HCT116 (cell line): Measurements from ENCODE around the gene C20orf204. TPM values are rescaled to one million over a fixed set of nuclear protein-coding genes. Genes with fewer than 3 reads are reported as not detected.

Source experiments
- ATAC-seq: fragments of 200-7000 bp; cut with Tn5 transposase; 2 replicates; pipeline ENCODE4 v1.9.1; 2020; ENCODE audit warnings: mild to moderate bottlenecking, moderate library complexity
- BruUV-seq: library from RNA; stranded (reverse); fragments of 400-500 nt; replicated peaks from 2 replicates; lab custom pipeline; 2021; lab: Mats Ljungman, UMichigan
- CTCF ChIA-PET: fragments of 300-600 bp; sonication (Branson Sonifier 250); formaldehyde crosslinking; loops from one replicate; lab custom pipeline; 2021; ENCODE audit warnings: antibody characterized with exemption; lab: Charles Lee
- POLR2A ChIA-PET: fragments of 300-600, 350-600 bp; sonication (Branson Sonifier 250); formaldehyde crosslinking; loops from one replicate; lab custom pipeline; 2021; ENCODE audit warnings: antibody characterized with exemption; lab: Charles Lee
- RAD21 ChIA-PET, 2 experiments: fragments of 300-600 bp; sonication (Branson Sonifier 250); formaldehyde crosslinking; loops; one replicate each; lab custom pipeline; 2023; ENCODE audit warnings: low total read pairs in 2 of 2; ENCODE audit not compliant: uncharacterized antibody in 2 of 2, unreplicated experiment in 2 of 2, low non-redundant PET in 1 of 2; lab: Charles Lee
- DNase-seq: peaks from one replicate; pipeline ENCODE4 v3.0.0-alpha.2; 2010; ENCODE audit warnings: low read depth, low spot score
- H2AFZ ChIP-seq: fragments of 200-600 bp; shearing (Covaris generic), sonication (generic); 2 replicates; pipeline ENCODE4 v1.6.1; 2017; ENCODE audit warnings: low read depth, mixed run types, mixed read lengths, antibody characterized with exemption, low read length; ENCODE audit not compliant: poor library complexity, severe bottlenecking
- H3K27ac ChIP-seq: 2 replicates; pipeline ENCODE4 v1.5.1; 2012; ENCODE audit warnings: low read depth, low read length
- H3K27me3 ChIP-seq: fragments of 200-600 bp; sonication (generic); 2 replicates; pipeline ENCODE4 v1.6.1; 2016; ENCODE audit warnings: mixed run types, low read length, mixed read lengths; ENCODE audit not compliant: insufficient read depth
- H3K36me3 ChIP-seq, 2 experiments: fragments of 200-500 bp in 1 of 2; fragments of 200-600 bp in 1 of 2; sonication (Bioruptor generic) in 1 of 2; sonication (generic) in 1 of 2; 2 replicates each; pipeline versions ENCODE4 v1.5.1 to v1.6.1; 2014 to 2016; ENCODE audit warnings: low read length in 2 of 2, inconsistent platforms in 1 of 2, mixed read lengths in 1 of 2, mixed run types in 1 of 2; ENCODE audit not compliant: insufficient read depth in 2 of 2, control insufficient read depth in 1 of 2
- H3K4me1 ChIP-seq, 2 experiments: fragments of 200-600 bp in 1 of 2; sonication (generic) in 1 of 2; 2 replicates each; pipeline versions ENCODE4 v1.5.1 to v1.6.1; 2012 to 2017; ENCODE audit warnings: low read length in 2 of 2, inconsistent platforms in 1 of 2, mild to moderate bottlenecking in 1 of 2, mixed read lengths in 1 of 2, mixed run types in 1 of 2, moderate library complexity in 1 of 2; ENCODE audit not compliant: insufficient read depth in 2 of 2, control insufficient read depth in 1 of 2
- H3K4me2 ChIP-seq: fragments of 200-600 bp; sonication (generic); 2 replicates; pipeline ENCODE4 v1.6.1; 2017; ENCODE audit warnings: mixed run types, low read length, mixed read lengths
- H3K4me3 ChIP-seq, 2 experiments: fragments of 200-600 bp in 1 of 2; sonication (generic) in 1 of 2; replicated peaks in 1 of 2; 2 replicates each; pipeline ENCODE4 v1.5.1; 2011 to 2016; ENCODE audit warnings: low read length in 2 of 2, control low read depth in 1 of 2, low read depth in 1 of 2, mild to moderate bottlenecking in 1 of 2, mixed read lengths in 1 of 2, mixed run types in 1 of 2
- H3K79me2 ChIP-seq: fragments of 200-600 bp; sonication (generic); 2 replicates; pipeline ENCODE4 v1.6.1; 2017; ENCODE audit warnings: mild to moderate bottlenecking, mixed run types, low read length, moderate library complexity, mixed read lengths; ENCODE audit not compliant: insufficient read depth
- H3K9ac ChIP-seq: fragments of 200-600 bp; sonication (generic); 2 replicates; pipeline ENCODE4 v1.6.1; 2016; ENCODE audit warnings: low read length, mixed read lengths
- H3K9me2 ChIP-seq: fragments of 200-600 bp; sonication (generic), shearing (Covaris generic); 2 replicates; pipeline ENCODE4 v1.6.1; 2017; ENCODE audit warnings: mixed run types, mild to moderate bottlenecking, moderate library complexity; ENCODE audit not compliant: insufficient read depth
- H3K9me3 ChIP-seq, 2 experiments: fragments of 200-500 bp in 1 of 2; fragments of 200-600 bp in 1 of 2; sonication (Bioruptor generic) in 1 of 2; sonication (generic) in 1 of 2; 2 replicates each; pipeline ENCODE4 v1.6.1; 2014 to 2017; ENCODE audit warnings: low read length in 2 of 2, mixed read lengths in 2 of 2, inconsistent platforms in 1 of 2, low read depth in 1 of 2, mild to moderate bottlenecking in 1 of 2, mixed run types in 1 of 2, moderate library complexity in 1 of 2; ENCODE audit not compliant: control insufficient read depth in 1 of 2, insufficient read depth in 1 of 2
- H4K20me1 ChIP-seq: fragments of 200-600 bp; sonication (generic), shearing (Covaris generic); 2 replicates; pipeline ENCODE4 v1.6.1; 2017; ENCODE audit warnings: mixed run types, mild to moderate bottlenecking, moderate library complexity; ENCODE audit not compliant: insufficient read depth
- ATF3 ChIP-seq: IDR thresholded peaks from 2 replicates; pipeline ENCODE4 v1.6.1; 2012
- CEBPB ChIP-seq: IDR thresholded peaks from 2 replicates; pipeline ENCODE4 v1.6.1; 2012; ENCODE audit warnings: low read depth
- CTCF ChIP-seq, 3 experiments: fragments of 200-600 bp in 1 of 3; sonication (generic) in 1 of 3; IDR thresholded peaks in 2 of 3; conservative IDR thresholded peaks in 1 of 3; 2 replicates each; pipeline ENCODE4 v1.5.1; 2012 to 2017; ENCODE audit warnings: low read depth in 2 of 3, low read length in 2 of 3, antibody characterized with exemption in 1 of 3, borderline replicate concordance in 1 of 3, control low read depth in 1 of 3, mild to moderate bottlenecking in 1 of 3, mixed read lengths in 1 of 3, mixed run types in 1 of 3, moderate library complexity in 1 of 3; ENCODE audit not compliant: insufficient read depth in 1 of 3
- ELF1 ChIP-seq: IDR thresholded peaks from 2 replicates; pipeline ENCODE4 v1.6.1; 2012; ENCODE audit warnings: low read depth, borderline replicate concordance
- EZH2 ChIP-seq: fragments of 200-600 bp; sonication (generic); IDR thresholded peaks from 2 replicates; pipeline ENCODE4 v1.6.1; 2017; ENCODE audit warnings: antibody characterized with exemption, mixed run types
- EZH2phosphoT487 ChIP-seq: fragments of 200-600 bp; IDR thresholded peaks from 2 replicates; pipeline ENCODE4 v1.6.1; 2018; ENCODE audit warnings: antibody characterized with exemption, borderline replicate concordance
- POLR2AphosphoS5 ChIP-seq: IDR thresholded peaks from 2 replicates; pipeline ENCODE4 v1.6.1; 2011; ENCODE audit warnings: mild to moderate bottlenecking, low read depth, low read length, moderate library complexity
- SRF ChIP-seq: IDR thresholded peaks from 2 replicates; pipeline ENCODE4 v1.6.1; 2012; ENCODE audit warnings: low read depth
- TCF7L2 ChIP-seq: IDR thresholded peaks from 2 replicates; pipeline ENCODE4 v1.7.0; 2011; ENCODE audit warnings: borderline replicate concordance, inconsistent platforms; ENCODE audit not compliant: insufficient read depth, insufficient read length; ENCODE audit errors: extremely low read depth
- YY1 ChIP-seq: IDR thresholded peaks from 2 replicates; pipeline ENCODE4 v1.6.1; 2011; ENCODE audit warnings: low read length, low read depth, moderate library complexity, mild to moderate bottlenecking; ENCODE audit not compliant: insufficient replicate concordance; ENCODE audit errors: extremely low read depth
- intact Hi-C: fragments of 100-400 bp; cut with micrococcal nuclease; formaldehyde crosslinking; loops from 2 replicates; pipeline ENCODE4 v1.10.0; 2022
- total RNA-seq: library from RNA; stranded (reverse); gene quantifications from one replicate; pipeline ENCODE4 v1.2.1, GENCODE V29; 2021; ENCODE audit not compliant: unreplicated experiment

Gene C20orf204
- total RNA-seq, 1 experiment from 2014 or later: 2.5 TPM

GRCh38 chr20:64038224-64038564 is 2.2 kb downstream of the C20orf204 start:
- no peaks in the 10 kb centered on the region for H3K9me2 ChIP-seq
- H3K4me2 ChIP-seq: peak overlapping the region; percentile 96
- ChIA-PET CTCF (interaction anchor here (0.5 to 5.1 kb wide), 12 partner anchors 12 to 568 kb away, joined by 3 to 35 read pairs (median 7); partner anchors contain the start of genes PRPF6 and TCEA2), RAD21 (interaction anchor here (0.5 to 1.0 kb wide), 4 partner anchors 17 to 500 kb away, joined by 3 to 6 read pairs (median 4); partner anchors contain the start of gene TCEA2 (in 1 of the 2)), POLR2A (interaction anchor here (0.6 to 1.6 kb wide), 5 partner anchors 8 to 173 kb away, joined by 3 to 6 read pairs (median 3); partner anchors contain the start of genes PRPF6, TCEA2 and TPD52L2)
- H3K9me3 ChIP-seq: no peaks in the 10 kb centered on the region
- no peaks in the 10 kb centered on the region for H4K20me1 ChIP-seq
- H3K4me3 ChIP-seq: peak overlapping the region; percentile 43 to 65; a peak in 3 of 4 replicates
- no peaks in the 10 kb centered on the region for H3K79me2 ChIP-seq
- peaks cover 3 to 21% of the 10 kb centered on the region in 2 experiments for H3K4me1 ChIP-seq
- H3K27ac ChIP-seq: peak overlapping the region; percentile 92
- peak; percentile 64 for ATAC-seq
- peak; percentile 13 for DNase-seq
- peak overlapping the region; percentile 63 for H3K9ac ChIP-seq
- no peak overlapping the region for H2AFZ ChIP-seq
- no TSS peak for BruUV-seq
- intact Hi-C loops: no loop called here
- H3K27me3 ChIP-seq: no peaks in the 10 kb centered on the region
- H3K36me3 ChIP-seq: no peaks in the 10 kb centered on the region; a peak in 1 of 4 replicates
- TF ChIP-seq TCF7L2 (no peak), CEBPB (no peak), ATF3 (no peak), CTCF (IDR thresholded peaks at IDR 0.05 in 2 of 3, conservative IDR thresholded peaks at IDR 0.05 in 1 of 3; ENCODE audit: borderline replicate concordance in 1 of 3, insufficient read depth in 1 of 3, low read depth in 2 of 3, low read length in 2 of 3) (no peak), ELF1 (no peak), YY1 (no peak), EZH2 (no peak), SRF (no peak), EZH2phosphoT487 (no peak), POLR2AphosphoS5 (no peak)
